Loucy (cell line): ENCODE measurements around the gene MNT.

Source experiments
- H2AFZ ChIP-seq: fragments of 200-600 bp; sonication (generic); 2 replicates; pipeline ENCODE4 v1.6.0; 2016; ENCODE audit warnings: antibody characterized with exemption, mild to moderate bottlenecking, low read length, moderate library complexity
- H3F3A ChIP-seq: fragments of 200-600 bp; 2 replicates; pipeline ENCODE4 v1.6.0; 2016; ENCODE audit warnings: antibody characterized with exemption, low read depth, mild to moderate bottlenecking
- H3K27me3 ChIP-seq: fragments of 200-600 bp; sonication (generic); 2 replicates; pipeline ENCODE4 v1.6.1; 2014; ENCODE audit warnings: low read length, mild to moderate bottlenecking; ENCODE audit not compliant: insufficient read depth, poor library complexity, severe bottlenecking
- H3K36me3 ChIP-seq: fragments of 200-600 bp; sonication (generic); 2 replicates; pipeline ENCODE4 v1.6.1; 2016; ENCODE audit warnings: low read length; ENCODE audit not compliant: insufficient read depth
- H3K4me1 ChIP-seq: fragments of 200-600 bp; sonication (generic); 2 replicates; pipeline ENCODE4 v1.5.1; 2014; ENCODE audit warnings: low read length, mild to moderate bottlenecking; ENCODE audit not compliant: insufficient read depth, poor library complexity, severe bottlenecking
- H3K4me2 ChIP-seq: fragments of 200-600 bp; sonication (generic); 2 replicates; pipeline ENCODE4 v1.6.0; 2014; ENCODE audit warnings: antibody characterized with exemption, low read length, low read depth, mild to moderate bottlenecking; ENCODE audit not compliant: poor library complexity, severe bottlenecking
- H3K4me3 ChIP-seq: fragments of 200-600 bp; sonication (generic); 2 replicates; pipeline ENCODE4 v1.5.1; 2014; ENCODE audit warnings: low read length, mild to moderate bottlenecking, mixed read lengths; ENCODE audit not compliant: poor library complexity, severe bottlenecking
- H3K79me2 ChIP-seq: fragments of 200-600 bp; sonication (generic); 2 replicates; pipeline ENCODE4 v1.6.1; 2014; ENCODE audit warnings: low read length; ENCODE audit not compliant: insufficient read depth
- H3K9ac ChIP-seq: fragments of 200-600 bp; sonication (generic); 2 replicates; pipeline ENCODE4 v1.6.0; 2014; ENCODE audit warnings: mild to moderate bottlenecking, low read depth, low read length, moderate library complexity; ENCODE audit not compliant: poor library complexity, severe bottlenecking
- H3K9me2 ChIP-seq: fragments of 200-600 bp; sonication (generic); replicated peaks from 2 replicates; pipeline ENCODE4 v1.6.1; 2016; ENCODE audit warnings: low read depth, low read length, mixed read lengths
- H3K9me3 ChIP-seq: fragments of 200-600 bp; sonication (generic); 2 replicates; pipeline ENCODE4 v1.6.1; 2014; ENCODE audit warnings: mild to moderate bottlenecking, antibody characterized with exemption, low read length, low read depth; ENCODE audit not compliant: insufficient read depth
- H4K20me1 ChIP-seq: fragments of 200-600 bp; sonication (generic); 2 replicates; pipeline ENCODE4 v1.6.0; 2014; ENCODE audit warnings: antibody characterized with exemption, low read length, mild to moderate bottlenecking; ENCODE audit not compliant: insufficient read depth, poor library complexity, severe bottlenecking
- EZH2phosphoT487 ChIP-seq: fragments of 200-600 bp; IDR thresholded peaks from 2 replicates; pipeline ENCODE4 v1.6.1; 2018; ENCODE audit warnings: antibody characterized with exemption, mild to moderate bottlenecking, moderate library complexity, borderline replicate concordance
- TF ChIP-seq, protein P1 (sequence below): fragments of 200-600 bp; sonication (generic); conservative IDR thresholded peaks from 2 replicates; pipeline ENCODE4 v1.5.1; 2014; ENCODE audit warnings: mild to moderate bottlenecking, antibody characterized with exemption, low read length

Gene MNT

GRCh38 chr17:2372180-2372579 lies 28.7 kb downstream of the MNT start:
- H3K36me3 ChIP-seq: no peaks in the 10 kb centered on the region

GRCh38 chr17:2371183-2372130 lies 29.4 kb downstream of the MNT start:
- Histone ChIP-seq H2AFZ (no peak overlapping the region), H4K20me1 (no peaks in the 10 kb centered on the region), H3K79me2 (no peaks in the 10 kb centered on the region), H3K4me1 (peaks cover 6% of the 10 kb centered on the region), H3K9ac (no peak overlapping the region), H3K27me3 (no peaks in the 10 kb centered on the region), H3K9me2 (no peaks in the 10 kb centered on the region), H3K4me3 (no peak overlapping the region), H3K9me3 (no peaks in the 10 kb centered on the region), H3F3A (no peaks in the 10 kb centered on the region), H3K36me3 (no peaks in the 10 kb centered on the region), H3K4me2 (no peak overlapping the region)
- TF ChIP-seq, protein P1, sequence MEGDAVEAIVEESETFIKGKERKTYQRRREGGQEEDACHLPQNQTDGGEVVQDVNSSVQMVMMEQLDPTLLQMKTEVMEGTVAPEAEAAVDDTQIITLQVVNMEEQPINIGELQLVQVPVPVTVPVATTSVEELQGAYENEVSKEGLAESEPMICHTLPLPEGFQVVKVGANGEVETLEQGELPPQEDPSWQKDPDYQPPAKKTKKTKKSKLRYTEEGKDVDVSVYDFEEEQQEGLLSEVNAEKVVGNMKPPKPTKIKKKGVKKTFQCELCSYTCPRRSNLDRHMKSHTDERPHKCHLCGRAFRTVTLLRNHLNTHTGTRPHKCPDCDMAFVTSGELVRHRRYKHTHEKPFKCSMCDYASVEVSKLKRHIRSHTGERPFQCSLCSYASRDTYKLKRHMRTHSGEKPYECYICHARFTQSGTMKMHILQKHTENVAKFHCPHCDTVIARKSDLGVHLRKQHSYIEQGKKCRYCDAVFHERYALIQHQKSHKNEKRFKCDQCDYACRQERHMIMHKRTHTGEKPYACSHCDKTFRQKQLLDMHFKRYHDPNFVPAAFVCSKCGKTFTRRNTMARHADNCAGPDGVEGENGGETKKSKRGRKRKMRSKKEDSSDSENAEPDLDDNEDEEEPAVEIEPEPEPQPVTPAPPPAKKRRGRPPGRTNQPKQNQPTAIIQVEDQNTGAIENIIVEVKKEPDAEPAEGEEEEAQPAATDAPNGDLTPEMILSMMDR: no peak
- TF ChIP-seq EZH2phosphoT487: no peak

More at GRCh38 chr17:2372180-2372579, 28.7 kb downstream of the MNT start:
- H3K9me2 ChIP-seq: no peaks in the 10 kb centered on the region
- no peaks in the 10 kb centered on the region for H4K20me1 ChIP-seq
- TF ChIP-seq, protein P1: no peak
- no peak for TF ChIP-seq EZH2phosphoT487
- no peaks in the 10 kb centered on the region for H3K9me3 ChIP-seq
- H2AFZ ChIP-seq: no peak overlapping the region
- peaks cover 6% of the 10 kb centered on the region for H3K4me1 ChIP-seq
- H3K9ac ChIP-seq: no peak overlapping the region
- H3K4me2 ChIP-seq: no peak overlapping the region
- H3F3A ChIP-seq: no peaks in the 10 kb centered on the region
- no peaks in the 10 kb centered on the region for H3K79me2 ChIP-seq
- H3K27me3 ChIP-seq: no peaks in the 10 kb centered on the region
- no peak overlapping the region for H3K4me3 ChIP-seq

GRCh38 chr17:2370211-2370589 lies 30.7 kb downstream of the MNT start:
- Histone ChIP-seq H3K4me2 (no peak overlapping the region), H3K4me1 (peaks cover 6% of the 10 kb centered on the region), H3K4me3 (no peak overlapping the region), H3F3A (no peaks in the 10 kb centered on the region), H3K27me3 (no peaks in the 10 kb centered on the region), H3K9ac (no peak overlapping the region), H4K20me1 (no peaks in the 10 kb centered on the region), H3K36me3 (peaks cover 3% of the 10 kb centered on the region; the same call in 1 of the 2 replicates), H3K9me3 (no peaks in the 10 kb centered on the region), H3K79me2 (no peaks in the 10 kb centered on the region), H2AFZ (no peak overlapping the region), H3K9me2 (no peaks in the 10 kb centered on the region)
- TF ChIP-seq, protein P1: no peak
- TF ChIP-seq EZH2phosphoT487: no peak
